HepG2 (cell line): ENCODE data around the gene MYL6. TPM values are rescaled to one million over a fixed set of nuclear protein-coding genes. Genes with fewer than 3 reads are reported as not detected.
A peak's percentile ranks its signal among the peaks of the same experiment; 100 is the strongest.

Source experiments
- ATM ChIP-seq: fragments of 450-650 bp; IDR thresholded peaks from 2 replicates; pipeline ENCODE4 v1.7.1; 2017; ENCODE audit warnings: mild to moderate bottlenecking, borderline replicate concordance
- CENPX ChIP-seq: sonication (generic); formaldehyde crosslinking; IDR thresholded peaks from 2 replicates; pipeline ENCODE4 v1.9.0; 2021; ENCODE audit warnings: mild to moderate bottlenecking, missing genetic modification reagents, moderate library complexity
- FOXJ3 ChIP-seq: sonication (generic); formaldehyde crosslinking; IDR thresholded peaks from 2 replicates; pipeline ENCODE4 v1.4.0; 2020; ENCODE audit warnings: missing genetic modification reagents, mild to moderate bottlenecking, borderline replicate concordance
- HOXA5 ChIP-seq: sonication (generic); formaldehyde crosslinking; IDR thresholded peaks from 2 replicates; pipeline ENCODE4 v1.4.0; 2020; ENCODE audit warnings: missing genetic modification reagents
- MIER2 ChIP-seq: IDR thresholded peaks from 2 replicates; pipeline ENCODE4 v1.6.1; 2016; ENCODE audit warnings: missing biosample characterization, missing genetic modification reagents
- NBN ChIP-seq: fragments of 450-650 bp; conservative IDR thresholded peaks from 2 replicates; pipeline ENCODE4 v1.6.1; 2017
- NFATC3 ChIP-seq: sonication (generic); formaldehyde crosslinking; IDR thresholded peaks from 2 replicates; pipeline ENCODE4 v1.5.1; 2020; ENCODE audit warnings: mild to moderate bottlenecking, missing genetic modification reagents
- NFRKB ChIP-seq: fragments of 450-650 bp; IDR thresholded peaks from 2 replicates; pipeline ENCODE4 v1.6.1; 2017
- RBFOX2 ChIP-seq: fragments of 200-400 bp; formaldehyde crosslinking; IDR thresholded peaks from 2 replicates; pipeline ENCODE4 v1.6.1; 2017; ENCODE audit warnings: low read depth, mild to moderate bottlenecking, low read length
- SIX1 ChIP-seq: sonication (generic); formaldehyde crosslinking; IDR thresholded peaks from 2 replicates; pipeline ENCODE4 v1.4.0; 2020; ENCODE audit warnings: missing genetic modification reagents, borderline replicate concordance
- TBP ChIP-seq: sonication (generic); formaldehyde crosslinking; IDR thresholded peaks from 2 replicates; pipeline ENCODE4 v1.5.0; 2020; ENCODE audit warnings: missing genetic modification reagents
- ZC3H4 ChIP-seq: sonication (generic); formaldehyde crosslinking; IDR thresholded peaks from 2 replicates; pipeline ENCODE4 v1.4.0; 2020; ENCODE audit warnings: missing genetic modification reagents, borderline replicate concordance
- ZFX ChIP-seq: sonication (generic); formaldehyde crosslinking; IDR thresholded peaks from 2 replicates; pipeline ENCODE4 v1.4.0; 2020; ENCODE audit warnings: mild to moderate bottlenecking, low read depth, missing genetic modification reagents, moderate library complexity
- ZFY ChIP-seq: sonication (generic); formaldehyde crosslinking; IDR thresholded peaks from 2 replicates; pipeline ENCODE4 v1.4.0; 2020; ENCODE audit warnings: missing genetic modification reagents
- ZNF235 ChIP-seq: sonication (generic); formaldehyde crosslinking; IDR thresholded peaks from 2 replicates; pipeline ENCODE4 v1.8.1; 2023; ENCODE audit warnings: mild to moderate bottlenecking, missing genetic modification reagents, borderline replicate concordance
- ZNF468 ChIP-seq: sonication (generic); formaldehyde crosslinking; IDR thresholded peaks from 2 replicates; pipeline ENCODE4 v1.8.0; 2022; ENCODE audit warnings: mild to moderate bottlenecking, moderate library complexity, missing genetic modification reagents
- ZNF549 ChIP-seq: sonication (generic); formaldehyde crosslinking; IDR thresholded peaks from 2 replicates; pipeline ENCODE4 v1.5.0; 2020; ENCODE audit warnings: missing genetic modification reagents
- polyA plus RNA-seq, 8 experiments: library from polyadenylated mRNA; depleted of rRNA in 3 of 8; stranded (reverse) in 7 of 8; unstranded in 1 of 8; fragments of >200 nt; fragmentation: Illumina TruSeq in 4 of 8; extraction: Trizol in 4 of 8; gene quantifications; 2 replicates each; pipeline versions ENCODE4 v1.2.1 to v1.2.3, GENCODE V29; 2011 to 2016; ENCODE audit warnings: low read depth in 4 of 8, missing spikeins in 1 of 8, mixed read lengths in 1 of 8; ENCODE audit not compliant: insufficient read depth in 1 of 8
- total RNA-seq, 5 experiments: library from RNA; depleted of rRNA; stranded (reverse); fragments of >200 nt; fragmentation: Illumina TruSeq; extraction: Trizol; gene quantifications; 2 replicates each; pipeline ENCODE4 v1.2.3, GENCODE V29; 2016; ENCODE audit warnings: low read depth in 1 of 5
- TF ChIP-seq, protein P1 (sequence below): sonication (generic); formaldehyde crosslinking; IDR thresholded peaks from 2 replicates; pipeline ENCODE4 v1.4.0; 2020; ENCODE audit warnings: missing genetic modification reagents, borderline replicate concordance
- TF ChIP-seq, protein P2 (sequence below): sonication (generic); formaldehyde crosslinking; IDR thresholded peaks from 2 replicates; pipeline ENCODE4 v1.4.0; 2020; ENCODE audit warnings: missing genetic modification reagents
- TF ChIP-seq, protein P3 (sequence below): sonication (generic); formaldehyde crosslinking; IDR thresholded peaks from 2 replicates; pipeline ENCODE4 v1.4.0; 2020; ENCODE audit warnings: mild to moderate bottlenecking, missing genetic modification reagents

MYL6 gene
- total and polyA plus RNA-seq, 2 of the 13 experiments (the other 11 are each of a cell fraction or from before 2014, with no cell fraction given), result 1,127 to 1,192 TPM

DNA sequence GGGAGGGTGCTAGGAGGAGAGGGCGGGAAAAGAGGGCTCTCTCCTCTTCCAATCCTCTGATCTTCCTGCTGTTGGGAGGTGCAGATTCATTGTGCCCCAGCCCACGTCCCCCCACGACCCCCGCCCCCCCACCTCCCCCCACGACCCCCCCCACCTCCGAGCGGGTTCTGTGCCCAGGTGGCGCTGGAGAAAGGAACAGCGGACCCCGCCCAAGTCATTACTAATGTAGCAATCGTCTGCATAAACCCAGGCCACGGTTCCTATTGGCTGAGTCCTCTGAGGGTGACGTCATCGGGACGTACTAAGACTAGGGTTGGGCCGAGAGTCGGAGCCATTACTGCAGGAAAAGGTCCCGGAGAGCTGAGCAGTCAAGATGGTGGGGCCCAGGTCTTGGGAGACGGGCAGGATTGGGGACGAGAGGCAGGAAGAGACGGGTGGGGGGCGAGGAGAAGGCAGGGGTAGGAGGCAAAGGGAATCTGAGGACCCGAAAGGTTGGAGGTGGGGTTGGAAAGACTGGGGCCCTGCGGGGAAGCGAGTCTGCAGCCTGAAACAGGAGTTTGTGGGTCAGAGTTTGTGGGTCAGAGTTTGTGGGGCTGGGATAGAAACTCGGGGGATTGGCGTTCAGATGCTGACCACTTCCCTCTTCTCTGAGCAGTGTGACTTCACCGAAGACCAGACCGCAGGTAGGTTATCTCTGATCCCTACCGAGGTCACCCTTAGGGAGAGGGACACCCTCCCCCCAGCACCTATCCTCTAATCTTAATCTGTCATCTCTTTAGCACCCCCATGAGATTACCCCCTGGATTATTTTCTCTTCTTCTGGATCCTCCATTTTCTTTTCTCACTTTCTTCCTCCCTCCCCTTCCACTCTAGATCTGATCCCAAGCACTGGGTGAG, at the start of gene MYL6 (continued):
- TF ChIP-seq HOXA5 (no peak), NFATC3 (CRISPR knock-in tag) (no peak), SIX1 (CRISPR knock-in tag) (no peak), CENPX (no peak), NFRKB (no peak), ZFX (peak; percentile 83), ATM (no peak), ZC3H4 (no peak; the same call in 1 of the 2 replicates), MIER2 (CRISPR knock-in tag) (no peak), ZNF468 (CRISPR knock-in tag) (0 out of 2 replicates have a peak, but pooled peaks have one; percentile 73), RBFOX2 (peak; percentile 60), FOXJ3 (no peak), ZNF549 (CRISPR knock-in tag) (no peak), NBN (no peak), ZFY (CRISPR knock-in tag) (peak; percentile 55), ZNF235 (CRISPR knock-in tag) (peak; percentile 64; the same call in 1 of the 2 replicates), TBP (CRISPR knock-in tag) (no peak)
- TF ChIP-seq, protein P1, sequence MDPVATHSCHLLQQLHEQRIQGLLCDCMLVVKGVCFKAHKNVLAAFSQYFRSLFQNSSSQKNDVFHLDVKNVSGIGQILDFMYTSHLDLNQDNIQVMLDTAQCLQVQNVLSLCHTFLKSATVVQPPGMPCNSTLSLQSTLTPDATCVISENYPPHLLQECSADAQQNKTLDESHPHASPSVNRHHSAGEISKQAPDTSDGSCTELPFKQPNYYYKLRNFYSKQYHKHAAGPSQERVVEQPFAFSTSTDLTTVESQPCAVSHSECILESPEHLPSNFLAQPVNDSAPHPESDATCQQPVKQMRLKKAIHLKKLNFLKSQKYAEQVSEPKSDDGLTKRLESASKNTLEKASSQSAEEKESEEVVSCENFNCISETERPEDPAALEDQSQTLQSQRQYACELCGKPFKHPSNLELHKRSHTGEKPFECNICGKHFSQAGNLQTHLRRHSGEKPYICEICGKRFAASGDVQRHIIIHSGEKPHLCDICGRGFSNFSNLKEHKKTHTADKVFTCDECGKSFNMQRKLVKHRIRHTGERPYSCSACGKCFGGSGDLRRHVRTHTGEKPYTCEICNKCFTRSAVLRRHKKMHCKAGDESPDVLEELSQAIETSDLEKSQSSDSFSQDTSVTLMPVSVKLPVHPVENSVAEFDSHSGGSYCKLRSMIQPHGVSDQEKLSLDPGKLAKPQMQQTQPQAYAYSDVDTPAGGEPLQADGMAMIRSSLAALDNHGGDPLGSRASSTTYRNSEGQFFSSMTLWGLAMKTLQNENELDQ (CRISPR knock-in tag), result no peak
- TF ChIP-seq, protein P2, sequence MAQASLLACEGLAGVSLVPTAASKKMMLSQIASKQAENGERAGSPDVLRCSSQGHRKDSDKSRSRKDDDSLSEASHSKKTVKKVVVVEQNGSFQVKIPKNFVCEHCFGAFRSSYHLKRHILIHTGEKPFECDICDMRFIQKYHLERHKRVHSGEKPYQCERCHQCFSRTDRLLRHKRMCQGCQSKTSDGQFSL, result peak; percentile 86
- TF ChIP-seq, protein P3, sequence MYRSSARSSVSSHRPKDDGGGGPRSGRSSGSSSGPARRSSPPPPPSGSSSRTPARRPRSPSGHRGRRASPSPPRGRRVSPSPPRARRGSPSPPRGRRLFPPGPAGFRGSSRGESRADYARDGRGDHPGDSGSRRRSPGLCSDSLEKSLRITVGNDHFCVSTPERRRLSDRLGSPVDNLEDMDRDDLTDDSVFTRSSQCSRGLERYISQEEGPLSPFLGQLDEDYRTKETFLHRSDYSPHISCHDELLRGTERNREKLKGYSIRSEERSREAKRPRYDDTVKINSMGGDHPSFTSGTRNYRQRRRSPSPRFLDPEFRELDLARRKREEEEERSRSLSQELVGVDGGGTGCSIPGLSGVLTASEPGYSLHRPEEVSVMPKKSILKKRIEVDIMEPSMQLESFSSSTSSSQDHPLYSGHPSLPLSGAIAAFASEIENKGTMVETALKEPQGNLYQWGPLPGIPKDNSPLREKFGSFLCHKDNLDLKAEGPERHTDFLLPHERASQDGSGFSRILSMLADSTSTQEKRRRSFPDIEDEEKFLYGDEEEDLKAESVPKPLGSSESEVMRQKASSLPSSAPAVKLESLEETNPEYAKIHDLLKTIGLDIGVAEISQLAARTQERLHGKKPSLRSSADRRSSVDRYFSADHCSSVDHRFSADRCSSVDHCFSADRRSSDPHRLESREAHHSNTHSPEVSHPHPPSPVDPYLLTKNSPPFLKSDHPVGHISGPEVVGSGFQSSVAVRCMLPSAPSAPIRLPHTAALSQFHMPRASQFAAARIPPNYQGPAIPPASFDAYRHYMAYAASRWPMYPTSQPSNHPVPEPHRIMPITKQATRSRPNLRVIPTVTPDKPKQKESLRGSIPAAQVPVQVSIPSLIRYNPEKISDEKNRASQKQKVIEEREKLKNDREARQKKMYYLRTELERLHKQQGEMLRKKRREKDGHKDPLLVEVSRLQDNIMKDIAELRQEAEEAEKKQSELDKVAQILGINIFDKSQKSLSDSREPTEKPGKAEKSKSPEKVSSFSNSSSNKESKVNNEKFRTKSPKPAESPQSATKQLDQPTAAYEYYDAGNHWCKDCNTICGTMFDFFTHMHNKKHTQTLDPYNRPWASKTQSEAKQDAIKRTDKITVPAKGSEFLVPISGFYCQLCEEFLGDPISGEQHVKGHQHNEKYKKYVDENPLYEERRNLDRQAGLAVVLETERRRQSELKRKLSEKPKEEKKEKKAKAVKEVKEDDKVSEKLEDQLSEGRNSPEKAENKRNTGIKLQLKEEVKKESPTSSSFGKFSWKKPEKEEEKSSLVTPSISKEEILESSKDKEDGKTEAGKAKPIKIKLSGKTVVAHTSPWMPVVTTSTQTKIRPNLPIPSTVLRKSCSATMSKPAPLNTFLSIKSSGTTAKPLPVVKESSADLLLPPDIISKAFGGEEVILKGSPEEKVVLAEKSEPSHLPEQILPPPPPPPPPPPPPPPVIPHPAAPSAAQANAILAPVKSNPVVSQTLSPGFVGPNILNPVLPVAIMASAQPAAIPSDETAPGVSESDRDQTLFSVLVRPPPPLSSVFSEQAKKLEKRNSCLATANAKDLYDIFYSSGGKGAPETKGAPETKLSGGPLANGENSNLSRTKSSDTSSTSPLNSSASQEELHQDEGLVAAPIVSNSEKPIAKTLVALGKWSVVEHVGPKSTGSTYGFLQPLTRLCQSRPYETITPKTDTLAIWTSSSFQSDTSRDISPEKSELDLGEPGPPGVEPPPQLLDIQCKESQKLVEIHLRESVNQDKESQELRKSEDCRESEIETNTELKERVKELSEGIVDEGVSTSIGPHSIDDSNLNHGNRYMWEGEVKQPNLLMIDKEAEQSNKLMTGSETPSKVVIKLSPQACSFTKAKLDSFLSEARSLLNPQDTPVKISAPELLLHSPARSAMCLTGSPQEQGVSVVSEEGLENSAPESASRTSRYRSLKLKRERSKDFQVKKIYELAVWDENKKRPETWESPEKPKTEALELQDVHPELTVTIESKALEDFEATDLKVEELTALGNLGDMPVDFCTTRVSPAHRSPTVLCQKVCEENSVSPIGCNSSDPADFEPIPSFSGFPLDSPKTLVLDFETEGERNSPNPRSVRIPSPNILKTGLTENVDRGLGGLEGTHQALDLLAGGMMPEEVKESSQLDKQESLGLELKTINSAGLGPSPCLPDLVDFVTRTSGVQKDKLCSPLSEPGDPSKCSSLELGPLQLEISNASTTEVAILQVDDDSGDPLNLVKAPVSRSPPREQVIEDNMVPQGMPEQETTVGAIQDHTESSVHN, result peak; percentile 75; the same call in 1 of the 2 replicates
